SK-N-MC (cell line): Measurements from ENCODE around the gene SP3.

ENCODE experiments used
- EZH2 ChIP-seq: fragments of 200-600 bp; sonication (generic); IDR thresholded peaks from one replicate; pipeline ENCODE4 v1.6.1; 2017; ENCODE audit warnings: antibody characterized with exemption
- FOXP2 ChIP-seq: optimal IDR thresholded peaks from 2 replicates; pipeline ENCODE3; 2011; ENCODE audit warnings: mild to moderate bottlenecking, moderate library complexity; ENCODE audit not compliant: insufficient read depth; ENCODE audit errors: extremely low read length, control extremely low read depth
- POLR2AphosphoS5 ChIP-seq: IDR thresholded peaks from 2 replicates; pipeline ENCODE4 v1.6.1; 2012; ENCODE audit warnings: mild to moderate bottlenecking, low read depth, low read length, borderline replicate concordance

DNA sequence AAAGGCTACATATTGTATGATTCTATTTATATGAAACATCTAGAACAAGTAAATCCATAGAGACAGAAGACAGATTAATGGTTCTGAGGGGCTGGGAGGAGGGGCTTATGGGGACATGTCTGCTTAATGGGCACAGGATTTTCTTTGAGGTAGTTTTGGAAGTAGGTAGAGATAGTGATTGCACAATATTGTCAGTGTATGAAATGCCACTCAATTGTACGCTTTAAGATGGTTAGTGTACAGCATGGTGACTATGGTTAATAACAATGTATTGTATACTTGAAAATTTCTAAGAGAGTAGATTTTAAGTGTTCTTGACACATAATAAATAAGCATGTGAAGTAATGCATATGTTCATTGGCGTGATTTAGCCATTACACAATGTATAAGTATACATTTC lies 68.4 kb downstream of the SP3 start:
- no peak for TF ChIP-seq EZH2
- no peak; the same call in 1 of the 2 replicates for TF ChIP-seq POLR2AphosphoS5
- no peak for TF ChIP-seq FOXP2
